ENCODE data around the gene GLYR1. TPM values are rescaled to one million over a fixed set of nuclear protein-coding genes. Genes with fewer than 3 reads are reported as not detected.

Gene GLYR1
- total RNA-seq, 1 donor from 2014 or later = 42.7 TPM

GRCh38 chr16:4776141-4776705, 70.9 kb downstream of the GLYR1 start:
- no peak for TF ChIP-seq CTCF (IDR thresholded peaks at IDR 0.05; ENCODE audit: insufficient read depth, low read length, poor library complexity, severe bottlenecking)
- Histone ChIP-seq H3K4me3 (ENCODE audit: low read depth, low read length) (no peak overlapping the region), H3K36me3 (ENCODE audit: control insufficient read depth, insufficient read depth, low read length) (no peaks in the 10 kb centered on the region), H3K27me3 (ENCODE audit: control insufficient read depth, insufficient read depth, low read length) (no peaks in the 10 kb centered on the region)
- no peak for DNase-seq (ENCODE audit: low read depth)

DNA sequence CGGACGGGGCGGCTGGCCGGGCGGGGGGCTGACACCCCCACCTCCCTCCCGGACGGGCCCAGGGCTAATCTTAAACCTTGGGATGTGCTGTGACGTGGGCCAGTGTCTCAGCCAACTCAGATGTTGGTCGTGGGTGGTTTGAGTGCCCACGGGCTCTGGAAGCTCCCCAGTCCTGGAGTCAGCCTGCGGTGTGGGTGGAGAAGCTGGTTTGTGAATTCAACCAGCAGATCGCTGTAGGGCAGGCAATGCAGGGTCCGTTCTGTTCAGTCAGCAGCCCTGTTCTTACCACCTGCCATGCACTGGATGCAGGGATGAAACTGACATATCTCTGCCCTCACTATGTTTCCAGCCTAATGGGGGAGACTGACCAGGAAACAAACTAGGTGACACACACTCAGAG, 72.1 kb downstream of the GLYR1 start:
- Histone ChIP-seq H3K36me3 (ENCODE audit: control insufficient read depth, insufficient read depth, low read length) (no peaks in the 10 kb centered on the region), H3K27me3 (ENCODE audit: control insufficient read depth, insufficient read depth, low read length) (no peaks in the 10 kb centered on the region), H3K4me3 (ENCODE audit: low read depth, low read length) (no peak overlapping the region)
- TF ChIP-seq CTCF (IDR thresholded peaks at IDR 0.05; ENCODE audit: insufficient read depth, low read length, poor library complexity, severe bottlenecking) = no peak
- DNase-seq (ENCODE audit: low read depth) = no peak

- Histone ChIP-seq H3K4me3 (ENCODE audit: low read depth, low read length) (no peak overlapping the region), H3K27me3 (ENCODE audit: control insufficient read depth, insufficient read depth, low read length) (no peaks in the 10 kb centered on the region), H3K36me3 (ENCODE audit: control insufficient read depth, insufficient read depth, low read length) (no peaks in the 10 kb centered on the region)
- DNase-seq (ENCODE audit: low read depth) = no peak
- TF ChIP-seq CTCF (IDR thresholded peaks at IDR 0.05; ENCODE audit: insufficient read depth, low read length, poor library complexity, severe bottlenecking) = no peak
These were observed 74.7 kb downstream of the GLYR1 start for GRCh38 chr16:4772351-4772750.

DNA sequence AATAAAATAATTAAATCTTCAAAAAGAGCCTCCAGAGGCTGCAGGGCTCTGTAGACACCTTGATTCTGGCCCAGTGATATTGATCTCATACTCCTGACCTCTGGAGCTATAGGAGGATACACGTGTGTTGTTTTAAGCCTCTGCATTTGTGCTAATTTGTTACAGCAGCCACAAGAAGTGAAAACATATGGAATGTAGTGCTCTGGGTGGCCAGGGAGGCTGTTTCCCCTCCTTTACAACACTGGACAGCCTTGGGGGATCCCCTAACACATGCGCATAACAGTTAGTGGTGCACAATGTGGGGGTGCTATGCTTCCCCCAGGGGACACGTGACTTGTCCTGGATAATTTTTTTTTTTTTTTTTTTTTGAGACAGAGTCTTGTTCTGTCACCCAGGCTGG, 75.4 kb downstream of the GLYR1 start:
- no peak for TF ChIP-seq CTCF (IDR thresholded peaks at IDR 0.05; ENCODE audit: insufficient read depth, low read length, poor library complexity, severe bottlenecking)

DNA sequence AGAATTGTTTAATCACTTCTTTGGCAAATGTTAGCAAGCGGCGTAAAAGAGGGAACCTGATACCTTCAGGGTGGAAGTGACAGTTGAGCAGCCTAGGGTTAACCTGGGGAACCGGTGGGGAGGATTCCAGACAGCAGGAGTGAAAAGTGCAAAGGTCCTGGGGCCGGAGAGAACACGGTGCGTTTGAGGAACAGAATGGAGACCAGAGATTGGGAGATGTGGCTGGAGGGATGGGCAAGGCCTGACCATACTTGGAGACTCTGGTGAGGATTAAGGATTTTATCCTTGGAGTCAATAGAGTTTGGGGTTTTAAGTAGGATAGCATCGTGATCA, 77.8 kb downstream of the GLYR1 start:
- DNase-seq (ENCODE audit: low read depth) = no peak
- TF ChIP-seq CTCF (IDR thresholded peaks at IDR 0.05; ENCODE audit: insufficient read depth, low read length, poor library complexity, severe bottlenecking) = no peak
- peaks cover 2% of the 10 kb centered on the region for H3K36me3 ChIP-seq (ENCODE audit: control insufficient read depth, insufficient read depth, low read length)
- no peak overlapping the region for H3K4me3 ChIP-seq (ENCODE audit: low read depth, low read length)
- no peaks in the 10 kb centered on the region for H3K27me3 ChIP-seq (ENCODE audit: control insufficient read depth, insufficient read depth, low read length)

More for the DNA sequence above, 75.4 kb downstream of the GLYR1 start:
- no peaks in the 10 kb centered on the region for H3K27me3 ChIP-seq (ENCODE audit: control insufficient read depth, insufficient read depth, low read length)
- H3K4me3 ChIP-seq (ENCODE audit: low read depth, low read length) = no peak overlapping the region
- no peaks in the 10 kb centered on the region for H3K36me3 ChIP-seq (ENCODE audit: control insufficient read depth, insufficient read depth, low read length)
- no peak for DNase-seq (ENCODE audit: low read depth)

DNA sequence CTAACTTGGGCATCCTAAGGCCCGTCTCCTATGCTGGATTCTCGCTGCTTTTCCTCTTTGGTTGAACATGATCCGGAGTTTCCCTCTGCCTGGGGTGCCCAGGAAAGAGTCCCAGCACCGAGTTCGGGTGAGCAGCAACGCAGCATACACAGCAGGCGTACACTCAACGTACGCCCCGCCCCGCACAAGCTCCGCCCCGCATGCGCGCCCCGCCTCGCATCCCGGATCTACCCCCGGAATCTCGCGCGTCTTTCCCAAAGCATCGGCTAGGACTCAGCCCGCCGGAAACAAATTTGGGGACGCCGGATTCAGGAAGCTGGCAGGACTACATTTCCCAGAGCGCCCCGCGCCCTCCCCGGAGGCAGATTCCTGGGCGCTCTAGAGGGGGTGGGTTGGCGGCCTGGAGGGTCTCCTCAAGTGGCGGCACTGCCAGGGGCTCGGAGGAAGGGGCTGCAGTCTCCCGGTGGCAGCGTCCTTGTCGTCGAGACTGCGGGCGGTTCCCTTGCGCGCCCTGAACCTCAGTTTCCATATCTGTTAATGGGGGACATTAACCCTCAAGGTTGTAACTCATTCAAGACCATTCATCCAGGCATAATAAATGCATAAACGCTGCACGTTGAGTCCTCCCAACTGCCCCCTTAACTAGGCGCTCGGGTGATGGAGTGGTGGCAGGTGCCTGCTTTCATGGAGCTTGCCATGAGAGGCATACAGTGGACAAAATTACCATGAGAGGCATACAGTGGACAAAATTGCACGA, 78.4 kb downstream of the GLYR1 start:
- DNase-seq (ENCODE audit: low read depth) = peak; percentile 77
- TF ChIP-seq CTCF (IDR thresholded peaks at IDR 0.05; ENCODE audit: insufficient read depth, low read length, poor library complexity, severe bottlenecking) = no peak
- Histone ChIP-seq H3K27me3 (ENCODE audit: control insufficient read depth, insufficient read depth, low read length) (no peaks in the 10 kb centered on the region), H3K4me3 (ENCODE audit: low read depth, low read length) (peak overlapping the region; percentile 53), H3K36me3 (ENCODE audit: control insufficient read depth, insufficient read depth, low read length) (peaks cover 2% of the 10 kb centered on the region)
